ENCODE results near the gene TMUB1.

Gene TMUB1

GRCh38 chr7:151120896-151121295 lies 37.6 kb upstream of the TMUB1 start:
- FAIRE-seq = no peak

- no peak for FAIRE-seq
Observed at GRCh38 chr7:151119902-151120301, 36.6 kb upstream of the TMUB1 start.

- no peak for FAIRE-seq
Observed at GRCh38 chr7:151119055-151119415, 35.7 kb upstream of the TMUB1 start.

GRCh38 chr7:151118108-151119054 lies 35.1 kb upstream of the TMUB1 start:
- no peak for FAIRE-seq

- no peak for FAIRE-seq
Observed at GRCh38 chr7:151117565-151117964, 34.3 kb upstream of the TMUB1 start.

- no peak for FAIRE-seq
Observed at GRCh38 chr7:151116603-151117440, 33.5 kb upstream of the TMUB1 start.

GRCh38 chr7:151115836-151116418 lies 32.6 kb upstream of the TMUB1 start:
- FAIRE-seq = no peak

GRCh38 chr7:151115121-151115835 lies 32.0 kb upstream of the TMUB1 start:
- FAIRE-seq = no peak

- no peak for FAIRE-seq
Observed at GRCh38 chr7:151114151-151115090, 31.1 kb upstream of the TMUB1 start.

- no peak for FAIRE-seq
Observed at GRCh38 chr7:151113344-151114150, 30.3 kb upstream of the TMUB1 start.

- FAIRE-seq = no peak
Observed at GRCh38 chr7:151110941-151111645, 27.8 kb upstream of the TMUB1 start.

- FAIRE-seq = no peak
Observed at GRCh38 chr7:151110236-151110940, 27.1 kb upstream of the TMUB1 start.

GRCh38 chr7:151109094-151110048 lies 26.1 kb upstream of the TMUB1 start:
- FAIRE-seq = no peak

GRCh38 chr7:151107882-151108281 lies 24.6 kb upstream of the TMUB1 start:
- no peak for FAIRE-seq

- FAIRE-seq = no peak
Observed at GRCh38 chr7:151104411-151105235, 21.3 kb upstream of the TMUB1 start.

GRCh38 chr7:151103973-151104372 lies 20.7 kb upstream of the TMUB1 start:
- no peak for FAIRE-seq

- no peak for FAIRE-seq
Observed at GRCh38 chr7:151102991-151103390, 19.7 kb upstream of the TMUB1 start.

Measured in A204.1 (cell line).